GM23248 (cell line): ENCODE data around the gene OR52K2.

ENCODE experiments used
- EZH2 ChIP-seq: fragments of 200-600 bp; sonication (generic); IDR thresholded peaks from 2 replicates; pipeline ENCODE4 v1.6.1; 2018; ENCODE audit warnings: antibody characterized with exemption, mild to moderate bottlenecking; ENCODE audit not compliant: insufficient read depth, poor library complexity, severe bottlenecking
- EZH2phosphoT487 ChIP-seq: fragments of 200-600 bp; sonication (generic); IDR thresholded peaks from 2 replicates; pipeline ENCODE4 v1.6.1; 2018; ENCODE audit warnings: antibody characterized with exemption, moderate library complexity, mild to moderate bottlenecking, low read depth; ENCODE audit not compliant: insufficient read depth

- TF ChIP-seq EZH2 = no peak
- TF ChIP-seq EZH2phosphoT487 = no peak
These were observed 10.4 kb downstream of the OR52K2 start for GRCh38 chr11:4459500-4459899.
